NT2/D1 (cell line): Measurements from ENCODE around the gene TRIM8.

Experiments
- SUZ12 ChIP-seq: IDR thresholded peaks from 2 replicates; pipeline ENCODE4 v1.6.1; 2011; ENCODE audit not compliant: insufficient read length, insufficient read depth; ENCODE audit errors: extremely low read depth
- YY1 ChIP-seq: IDR thresholded peaks from 2 replicates; pipeline ENCODE4 v1.6.1; 2011; ENCODE audit not compliant: insufficient read length, insufficient read depth

DNA sequence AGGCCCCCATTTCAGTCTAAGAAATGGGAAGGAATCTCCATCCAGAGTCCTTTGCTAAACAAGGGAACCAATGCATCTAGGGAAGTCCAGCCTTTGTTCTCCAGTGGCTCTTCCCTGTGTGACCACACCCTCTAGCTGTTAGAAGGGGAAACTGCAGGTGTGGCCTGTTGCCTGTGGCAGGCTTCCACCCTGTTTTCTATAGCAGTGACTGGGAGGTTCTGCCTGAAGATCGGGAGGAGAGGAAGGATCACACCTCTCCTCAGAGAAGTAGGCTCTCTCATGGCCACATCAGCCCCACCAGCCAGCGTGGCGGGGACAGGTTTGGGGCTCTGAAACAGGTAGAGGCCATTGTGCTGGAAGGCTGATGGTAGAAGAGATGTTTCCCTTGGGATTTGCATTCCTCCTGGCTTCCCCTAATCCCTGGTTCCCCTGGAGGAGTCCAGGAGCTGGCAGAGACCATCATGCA lies 47.7 kb upstream of the TRIM8 start:
- TF ChIP-seq YY1 (no peak), SUZ12 (no peak)
